Activated CD4-positive, alpha-beta T cell treated with anti-CD3 and anti-CD28 coated beads for 48 hours (primary cell): ENCODE measurements around the gene CA12.
A peak's percentile ranks its signal among the peaks of the same experiment; 100 is the strongest.
"Not testable (repeated sequence)": the region's sequence is repeated elsewhere in the genome, so short reads cannot be mapped to it uniquely, and the experiment has no call there.

Experiments used
- DNase-seq: peaks from one replicate; pipeline ENCODE4 v3.0.0-alpha.2; 2020

The CA12 gene

GRCh38 chr15:63381301-63382204 is at the start of gene CA12:
TSS of gene CA12 (minus strand) at chr15:63381846. CDS start at chr15:63381720, 126 bp downstream.
- peak; percentile 36 for DNase-seq

- DNase-seq = no peak
These were observed 49.3 kb upstream of the CA12 start for GRCh38 chr15:63430766-63431451.

DNA sequence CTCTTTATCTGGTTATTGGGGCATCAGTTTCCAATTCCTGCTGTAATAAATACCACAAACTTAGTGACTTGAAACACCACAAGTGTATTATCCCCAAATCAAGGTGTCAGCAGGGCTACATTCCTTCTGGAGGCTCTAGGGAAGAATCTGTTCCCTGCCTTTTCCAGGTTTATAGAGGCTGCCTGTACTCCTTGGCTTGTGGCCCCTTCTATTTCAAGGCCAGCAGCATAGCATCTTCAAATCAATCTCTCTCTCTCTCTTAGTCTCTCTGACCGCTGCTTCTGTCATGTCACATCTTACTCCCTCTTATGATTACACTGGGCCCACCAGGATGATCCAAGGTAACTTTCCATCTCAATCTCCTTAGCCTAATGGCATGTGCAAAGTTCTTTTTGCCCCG is 44.9 kb upstream of the CA12 start:
- DNase-seq = no peak

DNA sequence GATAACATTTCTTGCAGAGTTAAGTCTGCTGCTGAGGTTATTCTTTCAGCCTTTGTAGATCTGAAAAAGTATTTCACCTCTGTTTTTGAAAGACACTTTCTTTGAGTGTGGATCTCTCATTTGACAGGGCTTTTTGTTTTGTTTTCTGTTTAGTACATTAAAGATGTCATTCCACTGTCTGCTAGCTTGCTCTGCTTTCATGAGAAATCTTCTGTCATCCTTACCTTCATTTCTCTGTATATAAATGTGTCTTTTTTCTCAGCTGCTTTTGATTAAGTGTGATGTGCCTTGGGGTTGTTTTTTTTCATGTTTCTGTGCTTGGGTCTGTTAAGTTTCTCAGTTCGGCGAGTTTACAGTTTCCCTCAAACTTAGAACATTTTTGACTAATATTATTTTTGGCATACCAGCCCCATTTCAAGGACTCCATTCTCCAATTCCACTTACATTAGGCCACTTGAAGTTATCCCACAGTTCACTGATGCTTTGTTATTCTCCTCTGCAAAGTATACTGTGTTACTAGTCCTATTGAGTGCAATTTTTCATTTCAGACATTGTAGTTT is 43.9 kb upstream of the CA12 start:
- DNase-seq = no peak

DNA sequence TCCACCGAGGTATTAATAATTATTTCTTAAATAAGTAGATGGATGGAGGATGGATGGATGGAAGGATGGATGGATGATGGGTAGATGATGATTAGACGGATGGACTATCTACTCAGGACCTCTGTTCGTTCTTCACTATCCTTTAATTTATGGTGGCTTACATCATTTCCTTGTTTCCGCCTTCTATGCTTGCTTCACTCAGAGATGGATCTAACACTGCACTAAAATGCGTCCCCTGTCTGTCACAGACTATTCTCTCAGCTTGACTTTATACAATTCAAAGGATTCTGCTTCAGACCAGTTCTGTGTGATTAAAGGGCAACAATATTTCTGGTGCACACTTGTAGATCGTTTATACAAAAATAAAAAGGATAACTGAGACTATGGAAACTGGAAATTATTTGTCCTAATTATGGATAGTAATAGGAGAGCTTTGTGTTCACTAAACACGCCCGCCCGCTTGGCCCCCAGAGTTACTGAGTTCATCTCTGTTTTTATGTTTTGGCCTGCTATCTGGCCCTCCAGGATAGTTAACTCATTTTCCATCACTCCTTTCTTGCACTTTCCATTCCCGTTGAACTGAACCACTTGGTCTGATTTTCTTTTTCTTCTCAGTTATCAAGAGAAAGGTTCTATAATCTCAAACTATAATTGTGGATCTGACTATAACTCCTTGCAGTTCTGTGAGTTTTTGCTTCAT is 41.4 kb upstream of the CA12 start:
- DNase-seq = no peak

GRCh38 chr15:63421433-63421832 is 39.8 kb upstream of the CA12 start:
- no peak for DNase-seq

GRCh38 chr15:63420333-63420747 is 38.7 kb upstream of the CA12 start:
- no peak for DNase-seq

DNA sequence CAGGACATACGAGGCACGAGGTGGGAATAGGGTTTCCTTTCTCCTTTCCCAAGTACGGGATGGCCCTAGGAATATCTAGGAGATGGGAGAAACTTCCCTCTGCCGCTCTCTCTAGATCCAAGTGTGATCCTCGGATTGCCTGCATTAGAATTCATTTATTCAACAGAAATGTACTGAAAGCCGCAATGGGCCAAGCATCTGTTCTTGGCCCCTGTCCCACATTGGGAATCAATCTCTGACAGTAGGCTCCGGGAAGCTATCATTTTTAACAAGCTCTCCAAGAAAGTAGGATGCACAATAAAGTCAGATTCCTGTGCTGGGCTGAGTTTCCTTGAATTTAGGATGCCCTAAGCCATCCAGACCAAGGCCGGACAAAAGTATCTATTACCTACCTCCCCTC is 37.2 kb upstream of the CA12 start:
- no peak for DNase-seq

DNA sequence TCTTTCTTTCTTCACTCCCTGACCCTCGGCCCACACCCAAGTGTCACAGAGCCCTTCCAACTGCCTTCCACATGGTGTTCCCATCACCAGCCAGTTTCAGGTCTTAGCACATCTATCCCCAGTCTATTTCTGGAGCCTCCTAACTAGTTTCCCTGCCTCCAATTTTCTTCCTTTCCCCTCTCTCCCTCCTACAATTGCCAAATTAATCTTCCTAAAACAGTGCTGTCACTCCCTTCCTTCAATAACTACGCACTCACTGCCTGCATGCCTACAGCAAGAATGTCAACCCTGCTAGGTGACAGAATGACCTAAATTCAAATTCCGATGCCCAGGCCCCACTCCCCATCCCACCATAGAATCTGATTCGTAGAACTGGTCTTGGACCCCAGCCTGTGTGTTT is 36.1 kb upstream of the CA12 start:
- DNase-seq = no peak

- not testable (repeated sequence) for DNase-seq
These were observed 35.6 kb upstream of the CA12 start for GRCh38 chr15:63417274-63417673.

GRCh38 chr15:63414474-63415120 is 33.0 kb upstream of the CA12 start:
- DNase-seq = no peak

- no peak for DNase-seq
These were observed 30.9 kb upstream of the CA12 start for GRCh38 chr15:63412551-63412950.

- DNase-seq = no peak
These were observed 30.2 kb upstream of the CA12 start for GRCh38 chr15:63411866-63412265.

DNA sequence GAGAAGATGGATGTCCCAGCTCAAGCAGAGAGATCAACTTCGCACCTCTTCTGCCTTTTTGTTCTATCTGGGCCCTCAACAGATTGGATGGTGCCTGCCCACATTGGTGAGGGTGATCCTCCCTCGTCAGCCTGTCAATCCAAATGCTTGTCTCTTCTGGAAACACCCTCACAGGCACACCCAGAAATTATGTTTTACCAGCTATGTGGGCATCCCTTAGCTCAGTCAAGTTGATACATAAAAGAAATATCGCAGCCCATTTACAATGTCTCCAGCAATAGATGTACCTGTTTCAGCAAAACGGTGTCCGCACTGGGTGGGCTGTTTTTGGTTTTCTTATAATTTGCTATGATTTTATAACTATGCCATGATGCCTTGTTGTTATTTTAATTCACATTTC is 27.5 kb upstream of the CA12 start:
- DNase-seq = no peak

- DNase-seq = no peak
These were observed 26.9 kb upstream of the CA12 start for GRCh38 chr15:63408524-63408923.

DNA sequence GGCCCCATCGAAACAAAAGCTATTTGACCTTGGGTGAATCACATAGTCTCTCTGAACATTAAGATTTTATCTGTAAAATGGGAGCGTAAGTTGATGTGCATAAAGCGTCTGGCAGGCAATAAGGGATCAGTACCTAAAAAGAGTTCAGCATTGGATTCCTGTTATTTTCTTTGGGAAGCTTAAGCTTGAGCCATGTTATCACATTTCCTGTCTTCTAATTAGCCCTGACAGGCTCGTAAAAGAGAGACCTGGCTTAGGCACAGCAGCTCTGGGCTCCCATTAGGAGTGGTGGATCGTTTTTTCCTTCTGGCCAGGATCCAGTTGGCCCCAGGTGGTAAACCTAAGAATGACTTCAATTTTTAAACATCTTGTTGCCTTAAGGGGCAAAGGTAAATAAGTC is 26.0 kb upstream of the CA12 start:
- no peak for DNase-seq

DNA sequence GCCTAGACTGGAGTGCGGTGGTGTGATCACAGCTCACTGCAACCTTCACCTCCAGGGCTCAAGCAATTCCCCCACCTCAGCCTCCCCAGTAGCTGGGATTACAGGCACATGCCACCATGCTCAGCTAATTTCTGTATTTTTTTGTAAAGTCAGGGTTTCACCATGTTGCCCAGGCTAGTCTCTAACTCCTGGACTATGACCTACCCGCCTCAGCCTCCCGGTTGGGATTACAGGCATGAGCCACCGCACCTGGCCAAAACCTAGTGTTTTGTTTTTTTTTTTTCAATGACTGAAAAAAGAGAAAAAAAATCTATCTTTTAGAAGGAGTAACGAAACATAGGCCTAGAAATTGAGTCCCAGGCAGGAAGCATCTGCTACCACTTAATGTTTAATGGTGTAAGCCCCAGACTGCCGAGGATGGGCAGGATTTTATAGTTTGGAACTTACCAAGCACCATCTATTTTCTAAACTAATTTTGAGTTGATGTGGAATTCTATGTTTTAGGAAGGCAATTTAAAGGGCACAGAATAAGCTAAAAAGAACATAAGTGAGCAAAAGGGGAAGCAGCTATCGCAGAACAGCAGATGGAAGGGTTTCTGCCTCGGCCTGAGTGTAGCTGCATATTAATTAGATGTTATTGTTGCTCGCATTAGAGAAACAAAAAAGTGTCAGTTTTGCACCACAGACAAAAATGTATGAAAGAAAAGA is 24.2 kb upstream of the CA12 start:
- no peak for DNase-seq

- DNase-seq = no peak
These were observed 23.5 kb upstream of the CA12 start for GRCh38 chr15:63405159-63405558.

- no peak for DNase-seq
These were observed 21.8 kb upstream of the CA12 start for GRCh38 chr15:63403254-63403945.

- no peak for DNase-seq
These were observed 21.0 kb upstream of the CA12 start for GRCh38 chr15:63402498-63403253.
